HepG2 (cell line): ENCODE measurements around the gene GOT1. TPM values are rescaled to one million over a fixed set of nuclear protein-coding genes. Genes with fewer than 3 reads are reported as not detected.

Experiments
- GPN1 ChIP-seq: sonication (generic); formaldehyde crosslinking; IDR thresholded peaks from 2 replicates; pipeline ENCODE4 v1.5.1; 2020; ENCODE audit warnings: missing genetic modification reagents, borderline replicate concordance
- HMGA1 ChIP-seq: sonication (generic); formaldehyde crosslinking; conservative IDR thresholded peaks from 2 replicates; pipeline ENCODE4 v1.4.0; 2020; ENCODE audit warnings: missing genetic modification reagents
- HNRNPUL1 ChIP-seq: fragments of 200-400 bp; formaldehyde crosslinking; IDR thresholded peaks from 2 replicates; pipeline ENCODE4 v1.6.1; 2017; ENCODE audit warnings: low read depth, mild to moderate bottlenecking, low read length, moderate library complexity
- KLF11 ChIP-seq: IDR thresholded peaks from 2 replicates; pipeline ENCODE4 v1.6.1; 2016; ENCODE audit warnings: missing compliant biosample characterization
- MTA1 ChIP-seq: sonication (generic); formaldehyde crosslinking; IDR thresholded peaks from 2 replicates; pipeline ENCODE4 v1.4.0; 2020; ENCODE audit warnings: missing genetic modification reagents, mild to moderate bottlenecking, borderline replicate concordance
- MTF1 ChIP-seq: sonication (generic); formaldehyde crosslinking; IDR thresholded peaks from 2 replicates; pipeline ENCODE4 v1.5.0; 2020; ENCODE audit warnings: missing genetic modification reagents
- NFKBIZ ChIP-seq: IDR thresholded peaks from 2 replicates; pipeline ENCODE4 v1.6.1; 2018; ENCODE audit warnings: missing genetic modification reagents, missing compliant biosample characterization
- NFYC ChIP-seq: IDR thresholded peaks from 2 replicates; pipeline ENCODE4 v1.6.1; 2016; ENCODE audit warnings: missing genetic modification reagents, missing compliant biosample characterization
- NKX3-1 ChIP-seq: sonication (generic); formaldehyde crosslinking; IDR thresholded peaks from 2 replicates; pipeline ENCODE4 v1.5.0; 2020; ENCODE audit warnings: missing genetic modification reagents
- SAP130 ChIP-seq: IDR thresholded peaks from 2 replicates; pipeline ENCODE4 v1.6.1; 2016; ENCODE audit warnings: low read depth
- SMAD1 ChIP-seq: sonication (generic); formaldehyde crosslinking; IDR thresholded peaks from 2 replicates; pipeline ENCODE4 v1.4.0; 2020; ENCODE audit warnings: missing genetic modification reagents, low read depth, mild to moderate bottlenecking, borderline replicate concordance
- ZBTB42 ChIP-seq: sonication (generic); formaldehyde crosslinking; IDR thresholded peaks from 2 replicates; pipeline ENCODE4 v1.5.0; 2020; ENCODE audit warnings: mild to moderate bottlenecking, missing genetic modification reagents
- ZNF451 ChIP-seq: sonication (generic); formaldehyde crosslinking; IDR thresholded peaks from 2 replicates; pipeline ENCODE4 v1.5.0; 2020; ENCODE audit warnings: mild to moderate bottlenecking, missing genetic modification reagents
- ZNF564 ChIP-seq: sonication (generic); formaldehyde crosslinking; IDR thresholded peaks from 2 replicates; pipeline ENCODE4 v1.8.1; 2023; ENCODE audit warnings: mild to moderate bottlenecking, missing genetic modification reagents
- ZNF737 ChIP-seq: sonication (generic); formaldehyde crosslinking; IDR thresholded peaks from 2 replicates; pipeline ENCODE4 v1.5.0; 2020; ENCODE audit warnings: missing genetic modification reagents, mild to moderate bottlenecking, borderline replicate concordance
- ZNF766 ChIP-seq: sonication (generic); formaldehyde crosslinking; IDR thresholded peaks from 2 replicates; pipeline ENCODE4 v1.5.0; 2020; ENCODE audit warnings: missing genetic modification reagents, borderline replicate concordance
- ZNF780A ChIP-seq: sonication (generic); formaldehyde crosslinking; IDR thresholded peaks from 2 replicates; pipeline ENCODE4 v1.8.0; 2022; ENCODE audit warnings: mild to moderate bottlenecking, missing genetic modification reagents, moderate library complexity
- polyA plus RNA-seq, 8 experiments: library from polyadenylated mRNA; depleted of rRNA in 3 of 8; stranded (reverse) in 7 of 8; unstranded in 1 of 8; fragments of >200 nt; fragmentation: Illumina TruSeq in 4 of 8; extraction: Trizol in 4 of 8; gene quantifications; 2 replicates each; pipeline versions ENCODE4 v1.2.1 to v1.2.3, GENCODE V29; 2011 to 2016; ENCODE audit warnings: low read depth in 4 of 8, missing spikeins in 1 of 8, mixed read lengths in 1 of 8; ENCODE audit not compliant: insufficient read depth in 1 of 8
- total RNA-seq, 5 experiments: library from RNA; depleted of rRNA; stranded (reverse); fragments of >200 nt; fragmentation: Illumina TruSeq; extraction: Trizol; gene quantifications; 2 replicates each; pipeline ENCODE4 v1.2.3, GENCODE V29; 2016; ENCODE audit warnings: low read depth in 1 of 5
- TF ChIP-seq, protein P1 (sequence below): sonication (generic); formaldehyde crosslinking; IDR thresholded peaks from 2 replicates; pipeline ENCODE4 v1.4.0; 2020; ENCODE audit warnings: missing genetic modification reagents, borderline replicate concordance
- TF ChIP-seq, protein P2 (sequence below): sonication (generic); formaldehyde crosslinking; IDR thresholded peaks from 2 replicates; pipeline ENCODE4 v1.9.0; 2022; ENCODE audit warnings: low read depth, missing genetic modification reagents
- TF ChIP-seq, protein P3 (sequence below): sonication (generic); formaldehyde crosslinking; IDR thresholded peaks from 2 replicates; pipeline ENCODE4 v1.5.1; 2020; ENCODE audit warnings: missing genetic modification reagents, mild to moderate bottlenecking, borderline replicate concordance
- TF ChIP-seq, protein P4 (sequence below): sonication (generic); formaldehyde crosslinking; IDR thresholded peaks from 2 replicates; pipeline ENCODE4 v1.8.0; 2022; ENCODE audit warnings: missing genetic modification reagents, mild to moderate bottlenecking, inconsistent platforms, borderline replicate concordance
- TF ChIP-seq, protein P5 (sequence below): sonication (generic); formaldehyde crosslinking; IDR thresholded peaks from 2 replicates; pipeline ENCODE4 v1.5.1; 2020; ENCODE audit warnings: mild to moderate bottlenecking, missing genetic modification reagents, borderline replicate concordance

Gene GOT1
- total and polyA plus RNA-seq, 2 of the 13 experiments (the other 11 are each of a cell fraction or from before 2014, with no cell fraction given) = 81.2 to 102 TPM

DNA sequence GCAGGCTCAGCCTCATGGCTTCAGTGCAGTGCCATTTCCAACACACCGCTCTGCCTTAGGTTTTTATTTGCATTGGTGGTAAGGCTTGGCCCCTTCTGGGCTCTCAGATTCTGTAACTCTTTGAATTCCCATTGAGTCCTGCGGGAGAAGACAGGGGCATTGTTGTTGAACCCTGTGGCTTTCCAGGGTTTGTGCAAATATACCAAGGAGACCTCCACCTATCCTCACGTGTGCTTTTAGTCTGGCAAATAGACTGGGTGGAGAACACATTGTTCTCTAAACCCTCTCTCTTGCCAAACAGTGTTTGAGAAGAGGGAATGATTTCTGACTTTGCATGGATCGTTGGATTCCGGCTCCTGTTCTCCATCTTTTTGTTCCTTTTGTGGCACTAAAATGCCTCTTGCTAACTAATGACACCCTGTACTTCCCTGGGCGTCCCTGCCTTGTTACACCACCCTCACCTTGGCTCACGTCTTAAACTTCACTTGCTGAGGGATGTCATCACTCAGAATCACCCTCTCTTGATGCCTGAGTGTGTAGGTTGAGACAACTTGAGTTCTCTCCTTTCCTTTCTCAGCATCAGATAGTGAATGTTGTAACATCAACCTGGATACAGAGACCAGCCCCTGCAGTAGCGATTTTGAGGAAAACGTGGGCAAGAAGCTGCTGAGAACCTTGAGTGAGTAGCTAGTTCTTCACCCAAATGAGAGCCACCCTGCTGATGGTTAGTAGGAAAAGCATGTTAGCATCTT, 40.5 kb downstream of the GOT1 start (continued):
- TF ChIP-seq MTF1 (CRISPR knock-in tag) (no peak), ZNF780A (CRISPR knock-in tag) (no peak), SAP130 (no peak), ZNF766 (CRISPR knock-in tag) (no peak), ZBTB42 (CRISPR knock-in tag) (no peak), MTA1 (CRISPR knock-in tag) (no peak), HNRNPUL1 (no peak), NKX3-1 (CRISPR knock-in tag) (no peak), SMAD1 (CRISPR knock-in tag) (no peak), NFYC (CRISPR knock-in tag) (no peak), HMGA1 (CRISPR knock-in tag) (no peak), NFKBIZ (CRISPR knock-in tag) (no peak), ZNF451 (CRISPR knock-in tag) (no peak), ZNF564 (CRISPR knock-in tag) (no peak), GPN1 (CRISPR knock-in tag) (no peak), ZNF737 (no peak), KLF11 (CRISPR knock-in tag) (no peak)
- TF ChIP-seq, protein P1, sequence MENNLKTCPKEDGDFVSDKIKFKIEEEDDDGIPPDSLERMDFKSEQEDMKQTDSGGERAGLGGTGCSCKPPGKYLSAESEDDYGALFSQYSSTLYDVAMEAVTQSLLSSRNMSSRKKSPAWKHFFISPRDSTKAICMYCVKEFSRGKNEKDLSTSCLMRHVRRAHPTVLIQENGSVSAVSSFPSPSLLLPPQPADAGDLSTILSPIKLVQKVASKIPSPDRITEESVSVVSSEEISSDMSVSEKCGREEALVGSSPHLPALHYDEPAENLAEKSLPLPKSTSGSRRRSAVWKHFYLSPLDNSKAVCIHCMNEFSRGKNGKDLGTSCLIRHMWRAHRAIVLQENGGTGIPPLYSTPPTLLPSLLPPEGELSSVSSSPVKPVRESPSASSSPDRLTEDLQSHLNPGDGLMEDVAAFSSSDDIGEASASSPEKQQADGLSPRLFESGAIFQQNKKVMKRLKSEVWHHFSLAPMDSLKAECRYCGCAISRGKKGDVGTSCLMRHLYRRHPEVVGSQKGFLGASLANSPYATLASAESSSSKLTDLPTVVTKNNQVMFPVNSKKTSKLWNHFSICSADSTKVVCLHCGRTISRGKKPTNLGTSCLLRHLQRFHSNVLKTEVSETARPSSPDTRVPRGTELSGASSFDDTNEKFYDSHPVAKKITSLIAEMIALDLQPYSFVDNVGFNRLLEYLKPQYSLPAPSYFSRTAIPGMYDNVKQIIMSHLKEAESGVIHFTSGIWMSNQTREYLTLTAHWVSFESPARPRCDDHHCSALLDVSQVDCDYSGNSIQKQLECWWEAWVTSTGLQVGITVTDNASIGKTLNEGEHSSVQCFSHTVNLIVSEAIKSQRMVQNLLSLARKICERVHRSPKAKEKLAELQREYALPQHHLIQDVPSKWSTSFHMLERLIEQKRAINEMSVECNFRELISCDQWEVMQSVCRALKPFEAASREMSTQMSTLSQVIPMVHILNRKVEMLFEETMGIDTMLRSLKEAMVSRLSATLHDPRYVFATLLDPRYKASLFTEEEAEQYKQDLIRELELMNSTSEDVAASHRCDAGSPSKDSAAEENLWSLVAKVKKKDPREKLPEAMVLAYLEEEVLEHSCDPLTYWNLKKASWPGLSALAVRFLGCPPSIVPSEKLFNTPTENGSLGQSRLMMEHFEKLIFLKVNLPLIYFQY (CRISPR knock-in tag) = no peak
- TF ChIP-seq, protein P2, sequence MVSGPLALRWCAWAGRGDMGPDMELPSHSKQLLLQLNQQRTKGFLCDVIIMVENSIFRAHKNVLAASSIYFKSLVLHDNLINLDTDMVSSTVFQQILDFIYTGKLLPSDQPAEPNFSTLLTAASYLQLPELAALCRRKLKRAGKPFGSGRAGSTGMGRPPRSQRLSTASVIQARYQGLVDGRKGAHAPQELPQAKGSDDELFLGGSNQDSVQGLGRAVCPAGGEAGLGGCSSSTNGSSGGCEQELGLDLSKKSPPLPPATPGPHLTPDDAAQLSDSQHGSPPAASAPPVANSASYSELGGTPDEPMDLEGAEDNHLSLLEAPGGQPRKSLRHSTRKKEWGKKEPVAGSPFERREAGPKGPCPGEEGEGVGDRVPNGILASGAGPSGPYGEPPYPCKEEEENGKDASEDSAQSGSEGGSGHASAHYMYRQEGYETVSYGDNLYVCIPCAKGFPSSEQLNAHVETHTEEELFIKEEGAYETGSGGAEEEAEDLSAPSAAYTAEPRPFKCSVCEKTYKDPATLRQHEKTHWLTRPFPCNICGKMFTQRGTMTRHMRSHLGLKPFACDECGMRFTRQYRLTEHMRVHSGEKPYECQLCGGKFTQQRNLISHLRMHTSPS (CRISPR knock-in tag) = no peak
- TF ChIP-seq, protein P3, sequence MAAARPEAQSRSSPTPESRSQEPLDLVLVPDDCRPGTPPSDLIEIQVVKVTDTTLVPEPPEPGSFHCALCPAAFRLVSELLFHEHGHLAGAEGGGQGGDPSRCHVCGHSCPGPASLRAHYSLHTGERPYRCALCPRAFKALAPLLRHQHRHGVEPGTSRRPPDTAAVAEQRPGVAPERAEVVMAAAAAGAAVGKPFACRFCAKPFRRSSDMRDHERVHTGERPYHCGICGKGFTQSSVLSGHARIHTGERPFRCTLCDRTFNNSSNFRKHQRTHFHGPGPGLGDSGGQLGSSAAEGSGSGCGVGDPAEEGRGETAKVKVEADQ (CRISPR knock-in tag) = no peak
- TF ChIP-seq, protein P4, sequence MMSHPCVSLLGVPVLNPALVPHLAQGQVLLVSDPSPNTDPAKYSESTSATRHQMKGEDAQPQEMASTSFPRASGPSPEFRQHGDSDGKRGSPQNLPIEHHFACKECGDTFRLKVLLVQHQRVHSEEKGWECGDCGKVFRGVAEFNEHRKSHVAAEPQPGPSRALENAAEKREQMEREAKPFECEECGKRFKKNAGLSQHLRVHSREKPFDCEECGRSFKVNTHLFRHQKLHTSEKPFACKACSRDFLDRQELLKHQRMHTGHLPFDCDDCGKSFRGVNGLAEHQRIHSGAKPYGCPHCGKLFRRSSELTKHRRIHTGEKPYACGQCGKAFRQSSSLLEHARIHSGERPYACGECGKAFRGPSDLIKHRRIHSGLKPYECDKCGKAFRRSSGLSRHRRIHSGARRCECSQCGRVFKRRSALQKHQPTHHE = no peak
- TF ChIP-seq, protein P5, sequence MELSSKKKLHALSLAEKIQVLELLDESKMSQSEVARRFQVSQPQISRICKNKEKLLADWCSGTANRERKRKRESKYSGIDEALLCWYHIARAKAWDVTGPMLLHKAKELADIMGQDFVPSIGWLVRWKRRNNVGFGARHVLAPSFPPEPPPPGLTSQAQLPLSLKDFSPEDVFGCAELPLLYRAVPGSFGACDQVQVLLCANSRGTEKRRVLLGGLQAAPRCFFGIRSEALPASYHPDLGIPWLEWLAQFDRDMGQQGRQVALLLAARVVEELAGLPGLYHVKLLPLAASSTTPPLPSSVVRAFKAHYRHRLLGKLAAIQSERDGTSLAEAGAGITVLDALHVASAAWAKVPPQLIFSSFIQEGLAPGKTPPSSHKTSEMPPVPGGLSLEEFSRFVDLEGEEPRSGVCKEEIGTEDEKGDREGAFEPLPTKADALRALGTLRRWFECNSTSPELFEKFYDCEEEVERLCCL = no peak
